Common myeloid progenitor, CD34-positive (primary cell): ENCODE data around the gene IFT88.

Source experiments
- CTCF ChIA-PET: fragments of 350-600 bp; sonication (Branson Sonifier 250); formaldehyde crosslinking; loops from one replicate; lab custom pipeline; 2021; ENCODE audit warnings: antibody characterized with exemption; lab: Charles Lee
- POLR2A ChIA-PET: fragments of 350-600 bp; sonication (Branson Sonifier 250); formaldehyde crosslinking; loops from one replicate; lab custom pipeline; 2021; ENCODE audit warnings: antibody characterized with exemption; lab: Charles Lee
- DNase-seq, 3 donors: peaks; one replicate each; pipeline versions ENCODE4 v3.0.0 to v3.0.0-alpha.2; 2013
- H3K27ac ChIP-seq, 2 experiments: 1 replicate in 1 of 2; 2 replicates in 1 of 2; pipeline ENCODE4 v1.7.0; 2013; ENCODE audit warnings: inconsistent platforms in 2 of 2, low read length in 2 of 2, mild to moderate bottlenecking in 2 of 2, low read depth in 1 of 2, moderate library complexity in 1 of 2; ENCODE audit not compliant: severe bottlenecking in 2 of 2, insufficient read depth in 1 of 2, poor library complexity in 1 of 2
- H3K27me3 ChIP-seq, 5 experiments: replicated peaks in 2 of 5; 1 replicate in 3 of 5; 2 replicates in 2 of 5; pipeline versions ENCODE4 v1.6.1 to v1.7.0; 2013; ENCODE audit warnings: low read length in 4 of 5, mild to moderate bottlenecking in 2 of 5, moderate library complexity in 2 of 5, inconsistent platforms in 1 of 5; ENCODE audit not compliant: insufficient read depth in 5 of 5, control insufficient read depth in 4 of 5
- H3K36me3 ChIP-seq, 4 experiments: 1 replicate in 2 of 4; 2 replicates in 2 of 4; pipeline versions ENCODE4 v1.6.1 to v1.7.0; 2013; ENCODE audit warnings: low read length in 3 of 4, control low read depth in 1 of 4, mild to moderate bottlenecking in 1 of 4; ENCODE audit not compliant: control insufficient read depth in 4 of 4, insufficient read depth in 4 of 4
- H3K4me1 ChIP-seq, 4 experiments: 1 replicate in 3 of 4; 2 replicates in 1 of 4; pipeline versions ENCODE4 v1.6.1 to v1.7.1; 2013; ENCODE audit warnings: low read length in 3 of 4, mild to moderate bottlenecking in 3 of 4, control low read depth in 1 of 4, inconsistent platforms in 1 of 4, moderate library complexity in 1 of 4; ENCODE audit not compliant: control insufficient read depth in 4 of 4, insufficient read depth in 4 of 4; ENCODE audit errors: control extremely low read depth in 1 of 4
- H3K4me3 ChIP-seq, 7 experiments: 1 replicate in 4 of 7; 2 replicates in 3 of 7; pipeline versions ENCODE4 v1.5.1 to v1.7.0; 2013; ENCODE audit warnings: mild to moderate bottlenecking in 7 of 7, low read length in 6 of 7, moderate library complexity in 6 of 7, inconsistent platforms in 2 of 7, low read depth in 2 of 7, control low read depth in 1 of 7; ENCODE audit not compliant: insufficient read depth in 4 of 7, control insufficient read depth in 1 of 7; ENCODE audit errors: extremely low read depth in 1 of 7
- H3K9me3 ChIP-seq, 5 experiments: 1 replicate in 4 of 5; 2 replicates in 1 of 5; pipeline versions ENCODE4 v1.6.1 to v1.7.1; 2013; ENCODE audit warnings: low read length in 4 of 5, mild to moderate bottlenecking in 2 of 5, inconsistent platforms in 1 of 5, low read depth in 1 of 5, moderate library complexity in 1 of 5; ENCODE audit not compliant: control insufficient read depth in 4 of 5, insufficient read depth in 2 of 5; ENCODE audit errors: control extremely low read depth in 1 of 5
- WGBS: methylation state at CpG from one replicate; pipeline ENCODE4 v1.1.5; 2013; ENCODE audit not compliant: insufficient coverage; 5-methylcytosine and 5-hydroxymethylcytosine counted together

IFT88 gene

DNA sequence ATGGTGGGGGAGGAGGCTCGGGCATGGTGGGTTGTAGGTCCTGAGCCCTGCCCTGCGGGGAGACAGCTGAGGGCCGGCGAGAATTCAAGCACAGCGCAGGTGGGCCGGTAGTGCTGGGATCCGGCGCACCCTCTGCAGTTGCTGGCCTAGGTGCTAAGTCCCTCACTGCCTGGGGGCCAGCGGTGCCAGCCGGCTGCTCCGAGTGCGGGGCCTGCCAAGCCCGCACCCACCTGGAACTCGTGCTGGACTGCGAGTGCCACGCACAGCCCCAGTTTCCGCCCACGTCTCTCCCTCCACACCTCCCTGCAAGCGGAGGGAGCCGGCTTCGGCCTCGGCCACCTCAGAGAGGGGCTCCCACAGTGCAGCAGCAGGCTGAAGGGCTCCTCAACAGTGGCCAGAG is 173.1 kb downstream of the IFT88 start:
- WGBS = 97% methylated on average over 21 of the region's 22 CpGs
- CTCF ChIA-PET = no interaction called here
- no peak overlapping the region for H3K4me3 ChIP-seq

More for the DNA sequence above, 173.1 kb downstream of the IFT88 start:
- peaks cover 0 to 4% (median 3%) of the 10 kb centered on the region in 5 experiments for H3K9me3 ChIP-seq
- no peak for DNase-seq
- H3K36me3 ChIP-seq = peaks cover 0 to 11% (median 0%) of the 10 kb centered on the region in 4 experiments
- no peaks in the 10 kb centered on the region for H3K27me3 ChIP-seq
- POLR2A ChIA-PET = no interaction called here
- no peaks in the 10 kb centered on the region for H3K4me1 ChIP-seq
- H3K27ac ChIP-seq = no peak overlapping the region
